Measurements from ENCODE around the gene PRKX.

- TF ChIP-seq POLR2A (IDR thresholded peaks at IDR 0.05): no peak
- no peak for TF ChIP-seq POLR2AphosphoS5 (IDR thresholded peaks at IDR 0.05)
- no peak for TF ChIP-seq CTCF (IDR thresholded peaks at IDR 0.05)
These were observed 602 bp downstream of the PRKX start for GRCh38 chrX:3712870-3713224.

Data from upper lobe of left lung (tissue), 4 donors.